ENCODE results near the gene KIF1B. TPM values are rescaled to one million over a fixed set of nuclear protein-coding genes. Genes with fewer than 3 reads are reported as not detected.

KIF1B gene
- total and polyA plus RNA-seq, 2 experiments from 2014 or later, result 22.2 to 56.2 TPM

DNA sequence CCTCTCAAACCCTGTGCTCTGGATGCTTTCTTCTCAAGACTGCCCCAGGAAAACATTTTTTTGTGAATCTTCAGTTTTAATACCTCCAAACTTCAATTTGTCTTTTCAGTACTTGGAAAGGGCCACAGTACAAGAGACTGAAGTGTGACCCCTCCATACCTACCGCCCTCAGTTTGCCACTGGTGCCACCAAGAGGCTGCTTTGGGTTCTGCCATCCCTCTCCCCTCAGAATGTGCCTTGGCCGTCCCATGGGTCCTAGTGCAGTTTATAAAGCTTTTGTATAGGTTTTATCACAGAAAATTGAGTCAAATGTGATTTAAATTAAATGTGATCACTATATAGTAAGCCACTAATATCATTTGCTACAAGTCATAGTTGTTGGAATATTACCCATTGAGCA, 127.7 kb downstream of the KIF1B start:
- peaks cover 4% of the 10 kb centered on the region for H3K4me1 ChIP-seq (ENCODE audit: low read depth)
- no peak overlapping the region for H3K4me3 ChIP-seq
- H3K36me3 ChIP-seq, result peaks cover 39% of the 10 kb centered on the region
- no peak overlapping the region for H3K27ac ChIP-seq
- peak; percentile 75 for TF ChIP-seq CTCF (IDR thresholded peaks at IDR 0.05; ENCODE audit: low read depth, low read length)
- peak; percentile 61 to 62 for DNase-seq (ENCODE audit: low read depth in 1 of 2, low spot score in 1 of 2)
- H3K27me3 ChIP-seq, result no peaks in the 10 kb centered on the region
- H3K9me3 ChIP-seq (ENCODE audit: low read depth), result no peaks in the 10 kb centered on the region

DNA sequence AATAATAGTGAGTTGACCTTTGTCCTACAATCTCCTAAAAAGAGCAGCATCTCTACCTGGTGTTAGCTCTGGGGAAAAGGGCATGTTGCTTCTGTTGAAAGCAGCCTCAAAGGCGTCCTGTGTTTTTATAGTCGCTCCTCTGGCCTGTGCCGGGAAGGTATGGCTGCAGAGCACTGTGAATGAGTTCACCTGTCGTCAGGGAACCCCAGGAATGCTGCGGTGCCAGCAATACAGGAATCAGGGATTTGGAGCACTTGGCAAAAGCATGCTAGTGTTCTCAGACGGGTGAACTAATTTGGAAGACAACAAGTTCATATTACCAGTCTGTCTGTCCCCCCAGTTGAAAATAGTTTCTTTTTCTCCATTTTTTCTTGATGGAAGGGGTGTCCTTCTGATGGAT, 128.2 kb downstream of the KIF1B start:
- Histone ChIP-seq H3K4me1 (ENCODE audit: low read depth) (peaks cover 4% of the 10 kb centered on the region), H3K4me3 (no peak overlapping the region), H3K27me3 (no peaks in the 10 kb centered on the region), H3K36me3 (peaks cover 43% of the 10 kb centered on the region), H3K9me3 (ENCODE audit: low read depth) (no peaks in the 10 kb centered on the region), H3K27ac (no peak overlapping the region)
- no peak for DNase-seq (ENCODE audit: low read depth in 1 of 2, low spot score in 1 of 2)
- TF ChIP-seq CTCF (IDR thresholded peaks at IDR 0.05; ENCODE audit: low read depth, low read length), result no peak

DNA sequence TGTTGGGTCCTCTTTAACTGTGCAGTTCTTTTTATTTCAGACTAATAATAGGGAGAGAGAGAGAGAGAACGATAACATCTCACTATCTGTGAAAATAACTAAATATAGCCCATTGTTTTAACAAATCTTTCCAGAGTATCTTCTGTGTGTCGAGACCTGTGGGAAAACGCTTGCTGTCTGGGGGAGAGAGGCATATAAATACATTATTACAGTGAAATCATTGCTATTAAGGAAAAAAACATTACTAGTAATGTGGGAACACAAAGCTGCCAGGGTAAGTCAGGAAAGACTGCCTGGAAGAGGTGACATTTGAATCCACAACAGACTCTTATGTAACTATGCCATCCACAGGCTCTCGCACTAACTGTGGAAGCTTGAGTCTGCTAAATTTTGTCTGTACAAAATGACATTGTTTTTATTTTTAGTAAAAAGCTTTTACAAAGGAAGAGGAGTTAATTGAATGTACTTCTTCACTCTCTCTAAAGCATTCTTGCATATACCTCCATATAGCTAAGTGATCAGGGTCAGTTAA, 128.7 kb downstream of the KIF1B start:
- Histone ChIP-seq H3K9me3 (ENCODE audit: low read depth) (no peaks in the 10 kb centered on the region), H3K4me3 (no peak overlapping the region), H3K36me3 (peaks cover 45% of the 10 kb centered on the region), H3K27ac (no peak overlapping the region), H3K27me3 (no peaks in the 10 kb centered on the region), H3K4me1 (ENCODE audit: low read depth) (peaks cover 4% of the 10 kb centered on the region)
- no peak for TF ChIP-seq CTCF (IDR thresholded peaks at IDR 0.05; ENCODE audit: low read depth, low read length)
- DNase-seq (ENCODE audit: low read depth in 1 of 2, low spot score in 1 of 2), result no peak

- TF ChIP-seq CTCF (IDR thresholded peaks at IDR 0.05; ENCODE audit: low read depth, low read length), result no peak
- DNase-seq (ENCODE audit: low read depth in 1 of 2, low spot score in 1 of 2), result peak; percentile 58 to 88
- H3K4me1 ChIP-seq (ENCODE audit: low read depth), result peaks cover 4% of the 10 kb centered on the region
- no peak overlapping the region for H3K4me3 ChIP-seq
- peak overlapping the region; percentile 9 for H3K27ac ChIP-seq
- H3K36me3 ChIP-seq, result peaks cover 48% of the 10 kb centered on the region
- no peaks in the 10 kb centered on the region for H3K9me3 ChIP-seq (ENCODE audit: low read depth)
- H3K27me3 ChIP-seq, result no peaks in the 10 kb centered on the region
Measured at GRCh38 chr1:10339815-10340214, 129.4 kb downstream of the KIF1B start.

- Histone ChIP-seq H3K4me1 (ENCODE audit: low read depth) (peaks cover 4% of the 10 kb centered on the region), H3K36me3 (peaks cover 44% of the 10 kb centered on the region)
Measured at GRCh38 chr1:10340930-10341590, 130.7 kb downstream of the KIF1B start.

More at GRCh38 chr1:10340930-10341590, 130.7 kb downstream of the KIF1B start:
- no peaks in the 10 kb centered on the region for H3K27me3 ChIP-seq
- no peak overlapping the region for H3K4me3 ChIP-seq
- no peak for TF ChIP-seq CTCF (IDR thresholded peaks at IDR 0.05; ENCODE audit: low read depth, low read length)
- H3K27ac ChIP-seq, result no peak overlapping the region
- no peak for DNase-seq (ENCODE audit: low read depth in 1 of 2, low spot score in 1 of 2)
- no peaks in the 10 kb centered on the region for H3K9me3 ChIP-seq (ENCODE audit: low read depth)
